Measurements from ENCODE around the gene APOL4.
"Not testable (repeated sequence)": the region's sequence is repeated elsewhere in the genome, so short reads cannot be mapped to it uniquely, and the experiment has no call there.

APOL4 gene

DNA sequence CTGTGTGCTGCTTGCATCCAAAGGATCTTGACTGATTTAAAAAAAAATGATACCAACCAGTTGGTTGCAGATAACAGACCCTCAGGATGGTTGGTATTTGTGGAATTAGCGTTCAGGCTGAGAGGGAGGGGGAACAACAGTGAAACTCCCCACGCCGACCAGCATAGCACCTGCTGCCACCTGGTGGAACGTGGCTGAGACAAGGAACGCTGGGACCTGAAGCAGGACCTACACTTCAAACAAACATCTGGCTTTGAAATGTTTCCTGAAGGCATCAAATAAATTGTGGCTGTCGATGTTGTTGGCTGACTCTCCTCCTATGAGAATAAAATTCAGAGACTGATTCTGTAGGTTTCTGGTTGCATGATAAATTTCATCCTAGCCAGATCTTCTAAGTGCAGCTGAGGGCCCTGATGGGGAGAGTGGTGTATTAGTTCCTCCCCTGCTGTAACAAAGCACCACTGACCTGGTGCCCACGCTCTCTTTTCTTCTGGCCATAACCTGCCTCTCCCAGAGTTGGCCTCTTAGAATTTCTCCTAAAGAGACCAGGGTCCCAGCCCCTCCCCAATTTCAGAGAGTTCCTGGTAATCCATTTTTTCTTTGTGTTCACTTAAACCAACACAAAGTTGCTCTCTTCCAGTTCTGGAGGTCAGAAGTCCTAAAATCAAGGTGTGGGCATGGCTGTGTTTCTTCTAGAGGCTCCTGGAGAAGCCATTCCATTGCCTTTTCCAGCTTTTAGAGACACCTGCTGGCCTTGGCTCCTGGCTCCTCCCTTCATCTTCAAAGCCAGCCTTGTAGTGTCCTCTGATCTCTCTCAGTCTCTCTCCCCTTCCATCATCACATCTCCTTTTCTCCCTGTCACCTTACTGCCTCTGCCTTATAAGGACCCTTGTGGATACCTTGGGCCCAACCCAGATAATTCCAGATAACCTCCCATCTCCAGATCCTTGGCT, 20.5 kb upstream of the APOL4 start:
- Histone ChIP-seq H3K4me3 (ENCODE audit: low read depth, low read length) (no peak overlapping the region), H3K27me3 (ENCODE audit: control insufficient read depth, insufficient read depth, low read length) (no peaks in the 10 kb centered on the region), H3K27ac (ENCODE audit: low read depth, low read length) (no peak overlapping the region), H3K4me1 (ENCODE audit: control insufficient read depth, insufficient read depth, low read length) (peaks cover 4% of the 10 kb centered on the region), H3K9me3 (ENCODE audit: control insufficient read depth, insufficient read depth, low read length) (no peaks in the 10 kb centered on the region), H3K36me3 (ENCODE audit: control insufficient read depth, insufficient read depth, low read length) (no peaks in the 10 kb centered on the region), H3K9ac (ENCODE audit: low read depth, low read length) (no peak overlapping the region)

- H3K36me3 ChIP-seq (ENCODE audit: control insufficient read depth, insufficient read depth, low read length), result no peaks in the 10 kb centered on the region
- H3K9me3 ChIP-seq (ENCODE audit: control insufficient read depth, insufficient read depth, low read length), result no peaks in the 10 kb centered on the region
- H3K27me3 ChIP-seq (ENCODE audit: control insufficient read depth, insufficient read depth, low read length), result no peaks in the 10 kb centered on the region
- peaks cover 4% of the 10 kb centered on the region for H3K4me1 ChIP-seq (ENCODE audit: control insufficient read depth, insufficient read depth, low read length)
- H3K27ac ChIP-seq (ENCODE audit: low read depth, low read length), result no peak overlapping the region
- H3K9ac ChIP-seq (ENCODE audit: low read depth, low read length), result no peak overlapping the region
- H3K4me3 ChIP-seq (ENCODE audit: low read depth, low read length), result no peak overlapping the region
These were observed 18.9 kb upstream of the APOL4 start for GRCh38 chr22:36220451-36220921.

- H3K4me3 ChIP-seq (ENCODE audit: low read depth, low read length), result no peak overlapping the region
- H3K9me3 ChIP-seq (ENCODE audit: control insufficient read depth, insufficient read depth, low read length), result no peaks in the 10 kb centered on the region
- no peaks in the 10 kb centered on the region for H3K27me3 ChIP-seq (ENCODE audit: control insufficient read depth, insufficient read depth, low read length)
- H3K4me1 ChIP-seq (ENCODE audit: control insufficient read depth, insufficient read depth, low read length), result peaks cover 4% of the 10 kb centered on the region
- H3K27ac ChIP-seq (ENCODE audit: low read depth, low read length), result no peak overlapping the region
- H3K36me3 ChIP-seq (ENCODE audit: control insufficient read depth, insufficient read depth, low read length), result no peaks in the 10 kb centered on the region
- H3K9ac ChIP-seq (ENCODE audit: low read depth, low read length), result no peak overlapping the region
These were observed 17.1 kb upstream of the APOL4 start for GRCh38 chr22:36218648-36219193.

DNA sequence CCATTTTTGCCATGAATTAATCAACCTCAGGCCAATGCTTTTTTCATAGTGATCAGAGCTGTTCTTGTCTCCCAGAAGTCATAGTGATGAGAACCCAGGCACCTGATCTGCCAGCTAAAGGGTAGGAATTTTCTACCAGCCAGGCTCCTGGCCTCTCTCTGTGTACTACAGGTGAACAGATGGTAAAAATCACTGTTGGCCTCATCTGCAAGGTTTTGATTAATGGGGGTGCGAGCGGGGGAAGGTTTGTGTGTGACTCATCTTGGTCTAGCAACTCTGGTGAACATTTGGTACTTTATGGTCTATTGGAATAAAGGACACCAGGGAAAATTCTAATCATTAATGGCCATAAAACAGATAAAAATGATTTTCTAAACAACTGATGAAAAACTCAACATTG, 14.4 kb upstream of the APOL4 start:
- Histone ChIP-seq H3K4me3 (ENCODE audit: low read depth, low read length) (no peak overlapping the region), H3K36me3 (ENCODE audit: control insufficient read depth, insufficient read depth, low read length) (no peaks in the 10 kb centered on the region), H3K27ac (ENCODE audit: low read depth, low read length) (no peak overlapping the region), H3K4me1 (ENCODE audit: control insufficient read depth, insufficient read depth, low read length) (no peaks in the 10 kb centered on the region), H3K9me3 (ENCODE audit: control insufficient read depth, insufficient read depth, low read length) (no peaks in the 10 kb centered on the region), H3K27me3 (ENCODE audit: control insufficient read depth, insufficient read depth, low read length) (peaks cover 4% of the 10 kb centered on the region; the same call in 1 of the 2 replicates), H3K9ac (ENCODE audit: low read depth, low read length) (no peak overlapping the region)

GRCh38 chr22:36213586-36213985, 12.0 kb upstream of the APOL4 start:
- Histone ChIP-seq H3K36me3 (ENCODE audit: control insufficient read depth, insufficient read depth, low read length) (no peaks in the 10 kb centered on the region), H3K4me3 (ENCODE audit: low read depth, low read length) (no peak overlapping the region), H3K27me3 (ENCODE audit: control insufficient read depth, insufficient read depth, low read length) (peaks cover 4% of the 10 kb centered on the region; the same call in 1 of the 2 replicates), H3K9me3 (ENCODE audit: control insufficient read depth, insufficient read depth, low read length) (no peaks in the 10 kb centered on the region), H3K4me1 (ENCODE audit: control insufficient read depth, insufficient read depth, low read length) (no peaks in the 10 kb centered on the region), H3K9ac (ENCODE audit: low read depth, low read length) (no peak overlapping the region), H3K27ac (ENCODE audit: low read depth, low read length) (no peak overlapping the region)

- H3K9me3 ChIP-seq (ENCODE audit: control insufficient read depth, insufficient read depth, low read length), result no peaks in the 10 kb centered on the region
- no peak overlapping the region for H3K4me3 ChIP-seq (ENCODE audit: low read depth, low read length)
- H3K9ac ChIP-seq (ENCODE audit: low read depth, low read length), result no peak overlapping the region
- peaks cover 4% of the 10 kb centered on the region; the same call in 1 of the 2 replicates for H3K27me3 ChIP-seq (ENCODE audit: control insufficient read depth, insufficient read depth, low read length)
- no peaks in the 10 kb centered on the region for H3K4me1 ChIP-seq (ENCODE audit: control insufficient read depth, insufficient read depth, low read length)
- H3K27ac ChIP-seq (ENCODE audit: low read depth, low read length), result no peak overlapping the region
- no peaks in the 10 kb centered on the region for H3K36me3 ChIP-seq (ENCODE audit: control insufficient read depth, insufficient read depth, low read length)
These were observed 11.3 kb upstream of the APOL4 start for GRCh38 chr22:36212901-36213300.

DNA sequence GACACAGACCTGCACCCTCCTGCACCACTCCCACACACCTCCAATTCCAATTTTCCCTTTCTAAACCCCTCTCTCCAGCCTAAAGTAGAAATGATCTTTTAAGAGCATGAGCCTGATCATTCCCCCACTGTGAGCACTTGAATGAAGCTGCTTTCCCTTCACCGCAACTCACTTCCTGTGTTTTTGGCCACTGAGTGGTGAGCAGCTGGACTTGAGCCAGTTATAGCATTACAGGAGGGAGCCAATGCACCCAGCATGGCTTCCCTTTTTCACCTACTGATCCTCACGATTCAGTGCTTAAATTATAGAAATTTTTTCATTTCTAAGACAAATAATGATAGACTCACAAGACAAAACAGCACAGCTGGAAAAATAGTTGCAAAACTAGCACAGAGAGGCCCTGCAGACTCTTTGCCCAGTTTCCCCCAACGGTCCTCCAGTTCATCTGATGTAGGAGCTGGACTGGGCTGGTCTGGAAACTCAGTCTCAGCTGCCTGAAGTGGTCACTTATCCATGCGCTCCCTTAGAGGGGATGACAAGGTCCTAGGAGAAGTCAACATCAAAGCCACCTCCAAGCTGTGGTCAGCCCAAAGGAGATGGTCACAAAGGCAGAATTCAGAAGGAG, 9.7 kb upstream of the APOL4 start:
- Histone ChIP-seq H3K36me3 (ENCODE audit: control insufficient read depth, insufficient read depth, low read length) (no peaks in the 10 kb centered on the region), H3K4me1 (ENCODE audit: control insufficient read depth, insufficient read depth, low read length) (no peaks in the 10 kb centered on the region), H3K9ac (ENCODE audit: low read depth, low read length) (no peak overlapping the region), H3K27me3 (ENCODE audit: control insufficient read depth, insufficient read depth, low read length) (peaks cover 4% of the 10 kb centered on the region; the same call in 1 of the 2 replicates), H3K4me3 (ENCODE audit: low read depth, low read length) (no peak overlapping the region), H3K27ac (ENCODE audit: low read depth, low read length) (no peak overlapping the region), H3K9me3 (ENCODE audit: control insufficient read depth, insufficient read depth, low read length) (no peaks in the 10 kb centered on the region)

- H3K4me3 ChIP-seq (ENCODE audit: low read depth, low read length), result no peak overlapping the region
- H3K36me3 ChIP-seq (ENCODE audit: control insufficient read depth, insufficient read depth, low read length), result no peaks in the 10 kb centered on the region
- no peak overlapping the region for H3K27ac ChIP-seq (ENCODE audit: low read depth, low read length)
- no peak overlapping the region for H3K9ac ChIP-seq (ENCODE audit: low read depth, low read length)
- peaks cover 4% of the 10 kb centered on the region; the same call in 1 of the 2 replicates for H3K27me3 ChIP-seq (ENCODE audit: control insufficient read depth, insufficient read depth, low read length)
- H3K9me3 ChIP-seq (ENCODE audit: control insufficient read depth, insufficient read depth, low read length), result no peaks in the 10 kb centered on the region
- no peaks in the 10 kb centered on the region for H3K4me1 ChIP-seq (ENCODE audit: control insufficient read depth, insufficient read depth, low read length)
These were observed 8.6 kb upstream of the APOL4 start for GRCh38 chr22:36210224-36210623.

DNA sequence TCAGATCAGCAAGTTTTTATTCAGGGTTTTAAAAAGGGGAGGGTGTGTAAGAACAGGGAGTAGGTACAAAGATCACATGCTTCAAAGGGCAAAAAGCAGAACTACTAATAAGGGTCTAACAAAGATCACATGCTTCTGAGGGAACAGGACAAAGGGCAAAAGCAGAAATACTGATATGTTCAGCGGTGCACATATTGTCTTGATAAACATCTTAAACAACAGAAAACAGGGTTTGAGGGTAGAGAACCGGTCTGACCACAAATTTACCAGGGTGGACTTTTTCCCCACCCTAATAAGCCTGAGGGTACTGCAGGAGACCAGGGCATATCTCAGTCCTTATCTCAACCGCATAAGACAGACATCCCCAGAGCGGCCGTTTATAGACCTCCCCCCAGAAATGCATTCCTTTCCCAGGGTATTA, 7.9 kb upstream of the APOL4 start:
- not testable (repeated sequence) for H3K27me3 ChIP-seq (ENCODE audit: control insufficient read depth, insufficient read depth, low read length); H3K27ac ChIP-seq (ENCODE audit: low read depth, low read length); H3K4me1 ChIP-seq (ENCODE audit: control insufficient read depth, insufficient read depth, low read length); H3K9me3 ChIP-seq (ENCODE audit: control insufficient read depth, insufficient read depth, low read length); H3K36me3 ChIP-seq (ENCODE audit: control insufficient read depth, insufficient read depth, low read length); H3K9ac ChIP-seq (ENCODE audit: low read depth, low read length); H3K4me3 ChIP-seq (ENCODE audit: low read depth, low read length)

DNA sequence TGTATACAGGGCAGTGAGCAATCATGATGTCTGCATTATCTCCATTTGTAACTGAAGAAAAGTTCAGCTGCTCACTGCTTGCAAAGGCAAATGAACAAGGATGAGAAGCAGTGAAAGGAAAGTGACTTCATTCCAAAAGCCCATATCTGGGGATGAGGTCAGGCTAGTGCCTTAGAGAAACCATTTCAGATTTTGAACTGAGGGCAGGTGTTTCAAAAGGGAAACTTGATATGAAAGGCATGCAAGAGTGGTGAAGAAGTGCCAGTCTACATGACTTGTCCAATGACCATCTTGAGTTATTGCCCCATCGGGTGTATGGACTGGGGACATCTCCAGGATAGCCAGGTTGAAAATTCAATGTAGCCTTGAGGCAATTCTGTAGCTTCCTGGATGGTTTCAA, 7.3 kb upstream of the APOL4 start:
- H3K36me3 ChIP-seq (ENCODE audit: control insufficient read depth, insufficient read depth, low read length), result no peaks in the 10 kb centered on the region
- H3K9ac ChIP-seq (ENCODE audit: low read depth, low read length), result no peak overlapping the region
- no peak overlapping the region for H3K27ac ChIP-seq (ENCODE audit: low read depth, low read length)
- H3K4me3 ChIP-seq (ENCODE audit: low read depth, low read length), result no peak overlapping the region
- H3K27me3 ChIP-seq (ENCODE audit: control insufficient read depth, insufficient read depth, low read length), result peaks cover 4% of the 10 kb centered on the region; the same call in 1 of the 2 replicates
- H3K4me1 ChIP-seq (ENCODE audit: control insufficient read depth, insufficient read depth, low read length), result no peaks in the 10 kb centered on the region
- no peaks in the 10 kb centered on the region for H3K9me3 ChIP-seq (ENCODE audit: control insufficient read depth, insufficient read depth, low read length)

Data from HUES48 (cell line).